Neural progenitor cell (in vitro differentiated cells): ENCODE measurements around the gene GDF11.

Source experiments
- CTCF ChIP-seq: fragments of 200-600 bp; sonication (generic); IDR thresholded peaks from 2 replicates; pipeline ENCODE4 v1.5.1; 2017; ENCODE audit warnings: antibody characterized with exemption, mild to moderate bottlenecking
- EZH2 ChIP-seq: fragments of 200-600 bp; sonication (generic); IDR thresholded peaks from 2 replicates; pipeline ENCODE4 v1.6.1; 2017; ENCODE audit warnings: antibody characterized with exemption, mild to moderate bottlenecking, moderate library complexity

GRCh38 chr12:55780685-55781084 is 37.8 kb downstream of the GDF11 start:
- no peak for TF ChIP-seq CTCF
- TF ChIP-seq EZH2: no peak
